WTC11 (cell line): ENCODE data around the gene MLEC. TPM values are rescaled to one million over a fixed set of nuclear protein-coding genes. Genes with fewer than 3 reads are reported as not detected.
A peak's percentile ranks its signal among the peaks of the same experiment; 100 is the strongest.

Source experiments
- ATAC-seq: fragments of 200-7000 bp; cut with Tn5 transposase; 2 replicates; pipeline ENCODE4 v1.10.0; 2021; ENCODE audit warnings: mild to moderate bottlenecking, moderate library complexity
- CTCF ChIA-PET: fragments of 300-600 bp; sonication (Branson Sonifier 250); formaldehyde crosslinking; loops from one replicate; lab custom pipeline; 2021; ENCODE audit warnings: antibody characterized with exemption; lab: Charles Lee
- POLR2A ChIA-PET: fragments of 350-600 bp; sonication (Branson Sonifier 250); formaldehyde crosslinking; loops from one replicate; lab custom pipeline; 2021; ENCODE audit warnings: antibody characterized with exemption; lab: Charles Lee
- DNase-seq: peaks from one replicate; pipeline ENCODE4 v3.0.0; 2021; ENCODE audit warnings: low spot score
- H3K27ac Mint-ChIP-seq: 2 replicates; pipeline ENCODE4 v1.8.0; 2021; ENCODE audit warnings: mixed read lengths
- H3K27me3 Mint-ChIP-seq: 2 replicates; pipeline ENCODE4 v1.8.0; 2021; ENCODE audit warnings: low read depth, mild to moderate bottlenecking, moderate library complexity, mixed read lengths
- H3K36me3 Mint-ChIP-seq: 2 replicates; pipeline ENCODE4 v1.8.0; 2021; ENCODE audit warnings: mixed read lengths
- H3K4me1 Mint-ChIP-seq: 2 replicates; pipeline ENCODE4 v1.8.0; 2022; ENCODE audit warnings: mixed read lengths
- H3K4me3 Mint-ChIP-seq: 2 replicates; pipeline ENCODE4 v1.8.0; 2021; ENCODE audit warnings: mild to moderate bottlenecking, moderate library complexity, mixed read lengths
- H3K9me3 Mint-ChIP-seq: 2 replicates; pipeline ENCODE4 v1.8.0; 2021; ENCODE audit warnings: mixed read lengths
- ELF4 ChIP-seq: sonication (generic); formaldehyde crosslinking; IDR thresholded peaks from 2 replicates; pipeline ENCODE4 v1.8.1; 2022; ENCODE audit warnings: low read depth, mild to moderate bottlenecking, moderate library complexity, missing genetic modification reagents
- FOXK1 ChIP-seq: sonication (generic); formaldehyde crosslinking; IDR thresholded peaks from 2 replicates; pipeline ENCODE4 v1.8.0; 2022; ENCODE audit warnings: mild to moderate bottlenecking, moderate library complexity, missing genetic modification reagents
- IRF1 ChIP-seq: sonication (generic); formaldehyde crosslinking; IDR thresholded peaks from 2 replicates; pipeline ENCODE4 v1.8.0; 2023; ENCODE audit warnings: missing genetic modification reagents
- JAZF1 ChIP-seq: fragments of 250-450 bp; sonication (Bioruptor Pico); IDR thresholded peaks from 2 replicates; pipeline ENCODE4 v1.9.0; 2021; ENCODE audit warnings: moderate library complexity, mild to moderate bottlenecking, inconsistent platforms
- NFE2L1 ChIP-seq: sonication (generic); formaldehyde crosslinking; IDR thresholded peaks from 2 replicates; pipeline ENCODE4 v1.8.1; 2023; ENCODE audit warnings: missing genetic modification reagents
- NFYB ChIP-seq: sonication (generic); formaldehyde crosslinking; conservative IDR thresholded peaks from 2 replicates; pipeline ENCODE4 v1.8.0; 2022; ENCODE audit warnings: low read depth, missing genetic modification reagents
- NR2C2 ChIP-seq: sonication (generic); formaldehyde crosslinking; IDR thresholded peaks from 2 replicates; pipeline ENCODE4 v1.8.0; 2022; ENCODE audit warnings: mild to moderate bottlenecking, missing genetic modification reagents
- SP1 ChIP-seq: sonication (generic); formaldehyde crosslinking; conservative IDR thresholded peaks from 2 replicates; pipeline ENCODE4 v1.8.1; 2022; ENCODE audit warnings: missing genetic modification reagents
- ZBTB43 ChIP-seq: sonication (generic); formaldehyde crosslinking; IDR thresholded peaks from 2 replicates; pipeline ENCODE4 v1.8.1; 2023; ENCODE audit warnings: mild to moderate bottlenecking, missing genetic modification reagents
- ZNF219 ChIP-seq: sonication (generic); formaldehyde crosslinking; IDR thresholded peaks from 2 replicates; pipeline ENCODE4 v1.8.0; 2023; ENCODE audit warnings: missing genetic modification reagents, mild to moderate bottlenecking, borderline replicate concordance
- ZNF232 ChIP-seq: sonication (generic); formaldehyde crosslinking; IDR thresholded peaks from 2 replicates; pipeline ENCODE4 v1.8.0; 2022; ENCODE audit warnings: mild to moderate bottlenecking, missing genetic modification reagents
- ZNF423 ChIP-seq: fragments of 250-450 bp; sonication (Bioruptor Pico); IDR thresholded peaks from 2 replicates; pipeline ENCODE4 v2.1.2; 2022; ENCODE audit warnings: mild to moderate bottlenecking, moderate library complexity
- ZNF512 ChIP-seq: sonication (generic); formaldehyde crosslinking; IDR thresholded peaks from 2 replicates; pipeline ENCODE4 v1.8.1; 2022; ENCODE audit warnings: missing genetic modification reagents, borderline replicate concordance
- ZNF671 ChIP-seq: fragments of 250-450 bp; sonication (Bioruptor Pico); IDR thresholded peaks from 2 replicates; pipeline ENCODE4 v1.8.0; 2021; ENCODE audit warnings: mild to moderate bottlenecking
- total RNA-seq: library from RNA; stranded (reverse); gene quantifications from 3 replicates; pipeline ENCODE4 v1.2.3, GENCODE V29; 2021
- TF ChIP-seq, protein P1 (sequence below): fragments of 250-450 bp; sonication (Bioruptor Pico); conservative IDR thresholded peaks from 2 replicates; pipeline ENCODE4 v1.9.0; 2021; ENCODE audit warnings: mild to moderate bottlenecking
- TF ChIP-seq, protein P2 (sequence below): sonication (generic); formaldehyde crosslinking; IDR thresholded peaks from 2 replicates; pipeline ENCODE4 v1.8.1; 2022; ENCODE audit warnings: low read depth, mild to moderate bottlenecking, moderate library complexity, missing genetic modification reagents, borderline replicate concordance
- TF ChIP-seq, protein P3 (sequence below): sonication (generic); formaldehyde crosslinking; IDR thresholded peaks from 2 replicates; pipeline ENCODE4 v1.8.1; 2022; ENCODE audit warnings: mild to moderate bottlenecking, missing genetic modification reagents, moderate library complexity, borderline replicate concordance

The MLEC gene
- total RNA-seq, 1 experiment from 2014 or later = 278 TPM

- Mint-ChIP-seq H3K27ac (peak overlapping the region; percentile 96), H3K27me3 (no peaks in the 10 kb centered on the region), H3K36me3 (no peaks in the 10 kb centered on the region), H3K4me3 (peak overlapping the region; percentile 86), H3K4me1 (peaks cover 32% of the 10 kb centered on the region), H3K9me3 (no peaks in the 10 kb centered on the region)
- peak; percentile 97 for DNase-seq
- ATAC-seq = peak; percentile 83
- POLR2A ChIA-PET = interaction anchor here (0.6 to 0.9 kb wide), 4 partner anchors 24 to 101 kb away, joined by 3 to 4 read pairs (median 3); partner anchors contain the start of genes CABP1 and UNC119B
- TF ChIP-seq ZNF671 (CRISPR knock-in tag) = no peak
- TF ChIP-seq NFE2L1 (CRISPR knock-in tag) = 0 out of 2 replicates have a peak, but pooled peaks have one; percentile 58
- no peak for TF ChIP-seq ZNF219 (CRISPR knock-in tag)
- TF ChIP-seq SP1 (CRISPR knock-in tag) = peak; percentile 85
- no peak for TF ChIP-seq NR2C2 (CRISPR knock-in tag)
- TF ChIP-seq IRF1 (CRISPR knock-in tag) = no peak
- TF ChIP-seq, protein P1, sequence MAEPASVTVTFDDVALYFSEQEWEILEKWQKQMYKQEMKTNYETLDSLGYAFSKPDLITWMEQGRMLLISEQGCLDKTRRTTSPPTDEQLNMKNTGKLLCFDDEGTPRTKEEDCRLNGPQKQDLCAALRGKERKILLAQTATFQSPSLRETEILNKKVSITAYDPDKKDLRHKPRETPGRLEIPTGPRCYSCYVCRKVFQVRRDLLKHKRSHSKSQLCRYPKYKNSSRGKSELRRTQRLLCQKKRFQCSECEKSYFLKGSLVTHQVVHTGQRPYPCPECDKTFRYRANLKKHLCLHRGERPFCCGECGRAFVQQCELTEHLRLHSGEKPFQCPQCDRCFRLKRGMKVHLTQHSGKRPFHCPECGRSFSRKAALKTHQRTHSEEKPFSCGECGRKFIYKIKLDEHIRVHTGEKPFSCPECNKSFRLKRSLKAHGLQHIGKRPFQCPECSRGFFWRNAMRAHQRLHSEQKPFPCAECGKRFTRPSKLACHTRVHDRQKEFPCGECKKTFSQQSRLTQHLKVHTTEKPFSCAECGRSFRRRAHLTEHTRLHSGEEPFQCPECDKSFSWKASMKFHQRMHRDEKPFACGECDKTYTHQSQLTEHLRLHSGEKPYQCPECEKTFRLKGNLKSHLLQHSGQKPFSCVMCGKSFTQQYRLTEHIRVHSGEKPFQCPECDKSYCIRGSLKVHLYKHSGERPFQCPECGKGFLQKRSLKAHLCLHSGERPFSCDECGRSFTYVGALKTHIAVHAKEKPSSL = no peak
- 0 out of 2 replicates have a peak, but pooled peaks have one; percentile 27 for TF ChIP-seq ZNF423 (CRISPR knock-in tag)
- TF ChIP-seq NFYB (CRISPR knock-in tag) = peak; percentile 52
- no peak for TF ChIP-seq ELF4 (CRISPR knock-in tag)
- TF ChIP-seq ZNF512 (CRISPR knock-in tag) = no peak
- no peak for TF ChIP-seq JAZF1 (CRISPR knock-in tag)
- TF ChIP-seq ZBTB43 (CRISPR knock-in tag) = no peak
- peak; percentile 41 for TF ChIP-seq ZNF232
- TF ChIP-seq FOXK1 (CRISPR knock-in tag) = peak; percentile 56; the same call in 1 of the 2 replicates
- TF ChIP-seq, protein P2, sequence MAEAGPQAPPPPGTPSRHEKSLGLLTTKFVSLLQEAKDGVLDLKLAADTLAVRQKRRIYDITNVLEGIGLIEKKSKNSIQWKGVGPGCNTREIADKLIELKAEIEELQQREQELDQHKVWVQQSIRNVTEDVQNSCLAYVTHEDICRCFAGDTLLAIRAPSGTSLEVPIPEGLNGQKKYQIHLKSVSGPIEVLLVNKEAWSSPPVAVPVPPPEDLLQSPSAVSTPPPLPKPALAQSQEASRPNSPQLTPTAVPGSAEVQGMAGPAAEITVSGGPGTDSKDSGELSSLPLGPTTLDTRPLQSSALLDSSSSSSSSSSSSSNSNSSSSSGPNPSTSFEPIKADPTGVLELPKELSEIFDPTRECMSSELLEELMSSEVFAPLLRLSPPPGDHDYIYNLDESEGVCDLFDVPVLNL (CRISPR knock-in tag) = 0 out of 2 replicates have a peak, but pooled peaks have one; percentile 49
- CTCF ChIA-PET = interaction anchor here (0.9 to 1.4 kb wide), 6 partner anchors 13 to 105 kb away, joined by 3 to 10 read pairs (median 5); partner anchors contain the start of genes CABP1 and POP5
Measured at GRCh38 chr12:120686151-120686689, 729 bp upstream of the MLEC start.

GRCh38 chr12:120687578-120688289 is 785 bp downstream of the MLEC start:
- Mint-ChIP-seq H3K27ac (peak overlapping the region; percentile 92), H3K4me1 (peaks cover 45% of the 10 kb centered on the region)

More at GRCh38 chr12:120687578-120688289, 785 bp downstream of the MLEC start:
- peak; percentile 28 for DNase-seq
- TF ChIP-seq, protein P3, sequence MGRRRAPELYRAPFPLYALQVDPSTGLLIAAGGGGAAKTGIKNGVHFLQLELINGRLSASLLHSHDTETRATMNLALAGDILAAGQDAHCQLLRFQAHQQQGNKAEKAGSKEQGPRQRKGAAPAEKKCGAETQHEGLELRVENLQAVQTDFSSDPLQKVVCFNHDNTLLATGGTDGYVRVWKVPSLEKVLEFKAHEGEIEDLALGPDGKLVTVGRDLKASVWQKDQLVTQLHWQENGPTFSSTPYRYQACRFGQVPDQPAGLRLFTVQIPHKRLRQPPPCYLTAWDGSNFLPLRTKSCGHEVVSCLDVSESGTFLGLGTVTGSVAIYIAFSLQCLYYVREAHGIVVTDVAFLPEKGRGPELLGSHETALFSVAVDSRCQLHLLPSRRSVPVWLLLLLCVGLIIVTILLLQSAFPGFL (CRISPR knock-in tag) = no peak
- TF ChIP-seq, all 79 proteins: peak for 0
- Mint-ChIP-seq H3K4me3 (peak overlapping the region; percentile 87), H3K36me3 (no peaks in the 10 kb centered on the region), H3K27me3 (no peaks in the 10 kb centered on the region), H3K9me3 (no peaks in the 10 kb centered on the region)
- ChIA-PET CTCF (interaction anchor here (0.9 to 3.6 kb wide), 6 partner anchors 12 to 106 kb away, joined by 3 to 24 read pairs (median 4); partner anchors contain the start of gene POP5), POLR2A (interaction anchor here (1.2 to 1.4 kb wide), 2 partner anchors 38 to 41 kb away, joined by 4 to 9 read pairs; no protein-coding TSS in a partner anchor)
- ATAC-seq = no peak
